ENCODE data around the gene ZNF425.
A peak's percentile ranks its signal among the peaks of the same experiment; 100 is the strongest.

Gene ZNF425

DNA sequence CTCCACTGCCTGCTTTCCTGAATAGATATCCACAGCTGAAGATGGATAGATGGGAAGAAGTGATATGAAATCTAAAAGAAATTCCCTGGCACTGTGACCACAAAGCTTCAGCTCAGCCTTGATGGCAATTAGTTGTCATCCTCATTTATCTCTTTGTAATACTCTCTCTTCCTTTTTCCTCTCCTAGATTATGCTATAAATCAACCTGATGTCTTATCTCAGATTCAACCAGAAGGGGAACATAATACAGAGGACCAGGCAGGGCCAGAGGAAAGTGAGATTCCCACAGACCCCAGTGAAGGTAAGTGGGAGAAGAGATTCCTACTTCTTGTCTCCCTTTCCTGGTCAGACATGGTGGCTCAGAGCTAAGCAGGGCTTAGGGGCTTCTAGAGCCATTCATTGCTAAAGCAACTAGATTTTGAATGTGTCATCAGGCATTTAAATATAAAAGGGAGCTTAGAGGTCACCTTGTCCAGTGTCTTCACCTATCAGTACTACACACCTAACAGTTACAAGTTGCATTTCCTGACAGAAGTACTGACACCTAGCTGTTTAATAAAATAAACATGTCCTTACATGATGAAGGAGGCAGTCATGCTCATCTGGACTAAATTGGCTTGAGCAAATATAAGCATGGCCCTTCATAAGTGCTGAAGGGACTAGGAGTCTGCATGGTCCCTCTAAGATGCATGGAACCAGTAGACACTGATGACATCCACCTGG is 40.7 kb upstream of the ZNF425 start:
- DNase-seq (ENCODE audit: extremely low spot score), result no peak
- ChIA-PET POLR2A (interaction anchor here (1.3 kb wide), 1 partner anchor 20 kb away, joined by 6 read pairs; the partner anchor contains the start of gene ZNF398), CTCF (interaction anchor here (1.2 kb wide), 1 partner anchor 18 kb away, joined by 7 read pairs; no protein-coding TSS in a partner anchor)
- TF ChIP-seq NFRKB (IDR thresholded peaks at IDR 0.05) (no peak), L3MBTL2 (conservative IDR thresholded peaks at IDR 0.05) (no peak), LEF1 (IDR thresholded peaks at IDR 0.05; ENCODE audit: borderline replicate concordance) (no peak), FOXM1 (IDR thresholded peaks at IDR 0.05; ENCODE audit: borderline replicate concordance) (no peak), TARDBP (IDR thresholded peaks at IDR 0.05) (no peak), CTBP1 (IDR thresholded peaks at IDR 0.05; ENCODE audit: borderline replicate concordance) (no peak)

DNA sequence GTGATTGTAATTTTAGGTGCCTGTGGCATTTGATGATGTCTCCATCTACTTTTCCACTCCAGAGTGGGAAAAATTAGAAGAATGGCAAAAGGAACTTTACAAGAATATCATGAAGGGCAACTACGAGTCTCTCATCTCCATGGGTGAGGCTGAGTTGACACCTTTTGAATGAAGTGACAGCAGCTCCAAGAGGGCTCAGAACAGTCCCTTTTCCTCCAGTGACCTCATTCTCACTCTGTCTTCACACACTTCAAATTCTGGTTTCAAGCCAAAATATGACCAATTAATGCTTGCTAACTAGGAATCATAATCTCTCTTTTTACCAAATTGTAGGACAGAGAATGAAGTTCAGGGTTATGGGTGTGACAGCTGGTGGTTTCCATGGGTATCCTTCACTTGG is 40.0 kb upstream of the ZNF425 start:
- ChIA-PET POLR2A (interaction anchor here (1.3 kb wide), 1 partner anchor 19 kb away, joined by 6 read pairs; the partner anchor contains the start of gene ZNF398), CTCF (interaction anchor here (1.2 kb wide), 1 partner anchor 17 kb away, joined by 7 read pairs; no protein-coding TSS in a partner anchor)
- DNase-seq (ENCODE audit: extremely low spot score), result no peak
- TF ChIP-seq NFRKB (IDR thresholded peaks at IDR 0.05) (no peak), FOXA1 (IDR thresholded peaks at IDR 0.05) (no peak), FOXM1 (IDR thresholded peaks at IDR 0.05; ENCODE audit: borderline replicate concordance) (no peak), L3MBTL2 (conservative IDR thresholded peaks at IDR 0.05) (no peak), SUZ12 (IDR thresholded peaks at IDR 0.05) (no peak)

DNA sequence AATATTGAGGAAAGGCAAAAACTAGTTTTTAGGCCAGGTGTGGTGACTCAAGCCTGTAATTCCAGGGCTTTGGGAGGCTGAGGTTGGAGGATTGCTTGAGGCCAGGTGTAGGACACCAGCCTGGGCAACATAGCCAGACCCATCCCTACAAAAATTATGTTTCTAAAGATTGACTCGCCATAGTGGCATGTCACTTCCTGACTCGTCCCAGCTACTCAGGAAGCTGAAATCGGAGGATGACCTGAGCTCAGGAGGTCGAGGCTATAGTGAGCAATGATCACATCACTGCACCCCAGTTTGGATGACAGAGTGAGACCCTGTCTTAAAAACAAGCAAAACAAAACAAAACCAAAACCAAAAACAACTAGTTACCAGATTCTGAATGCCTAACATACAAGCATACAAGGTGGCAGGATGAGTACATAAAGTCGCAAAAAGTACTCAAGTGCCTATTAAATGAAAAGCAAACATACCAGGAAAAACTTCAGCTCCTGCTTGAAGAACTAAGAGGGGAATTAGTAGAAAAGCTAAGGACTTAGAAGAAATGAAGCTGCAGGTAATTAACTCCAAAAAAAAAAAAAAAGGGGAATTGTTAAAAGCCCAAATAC is 35.2 kb upstream of the ZNF425 start:
- POLR2A ChIA-PET, result interaction anchor here (0.6 kb wide), 1 partner anchor 34 kb away, joined by 3 read pairs; the partner anchor contains the start of gene ZNF282
- peak; percentile 4 for DNase-seq (ENCODE audit: extremely low spot score)
- no peak for TF ChIP-seq FOXM1 (IDR thresholded peaks at IDR 0.05; ENCODE audit: borderline replicate concordance)
- TF ChIP-seq HDGF (IDR thresholded peaks at IDR 0.05; ENCODE audit: borderline replicate concordance), result no peak
- TF ChIP-seq TARDBP (IDR thresholded peaks at IDR 0.05), result no peak
- TF ChIP-seq ZNF384 (IDR thresholded peaks at IDR 0.05), result no peak
- no peak for TF ChIP-seq ARNT (IDR thresholded peaks at IDR 0.05)
- no peak for TF ChIP-seq ELF4 (IDR thresholded peaks at IDR 0.05)
- CTCF ChIA-PET, result interaction anchor here (0.7 kb wide), 1 partner anchor 14 kb away, joined by 3 read pairs; the partner anchor contains the start of gene ZNF398

DNA sequence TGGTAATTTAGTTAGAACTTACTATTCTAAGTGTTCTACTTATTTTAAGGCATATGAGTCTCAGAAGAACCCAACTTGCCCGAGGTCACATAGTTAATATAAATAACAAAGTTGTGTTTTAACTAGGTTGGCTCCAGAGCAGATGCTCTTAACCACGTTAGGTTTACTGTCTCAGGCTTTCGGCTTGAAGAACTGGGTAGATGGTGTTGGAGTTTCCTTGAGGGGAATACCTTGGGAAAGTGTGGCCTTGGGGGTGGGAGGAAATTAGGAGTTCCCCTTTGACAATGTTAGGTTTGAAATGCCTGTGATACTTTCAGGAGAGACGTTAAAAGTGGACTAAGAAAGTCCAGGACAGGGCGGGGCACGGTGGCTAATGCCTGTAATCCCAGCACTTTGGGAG is 30.8 kb upstream of the ZNF425 start:
- ChIA-PET POLR2A (no interaction called here), CTCF (interaction anchor here (0.7 kb wide), 1 partner anchor 10 kb away, joined by 3 read pairs; no protein-coding TSS in a partner anchor)
- no peak for DNase-seq (ENCODE audit: extremely low spot score)
- TF ChIP-seq TARDBP (IDR thresholded peaks at IDR 0.05) (no peak), FOXA1 (IDR thresholded peaks at IDR 0.05) (no peak)

DNA sequence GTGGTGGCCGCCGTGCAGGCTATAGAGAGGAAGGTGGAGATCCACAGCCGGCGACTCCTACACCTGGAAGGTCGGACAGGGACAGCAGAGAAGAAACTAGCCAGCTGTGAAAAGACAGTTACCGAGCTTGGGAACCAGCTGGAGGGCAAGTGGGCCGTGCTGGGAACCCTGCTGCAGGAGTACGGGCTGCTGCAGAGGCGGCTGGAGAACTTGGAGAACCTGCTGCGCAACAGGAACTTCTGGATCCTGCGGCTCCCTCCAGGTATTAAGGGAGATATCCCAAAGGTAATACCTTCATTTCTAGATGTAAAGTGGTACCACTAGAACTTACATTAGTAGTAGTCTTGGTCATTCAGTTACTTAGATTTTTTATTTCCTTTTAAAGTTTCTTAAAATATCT is 27.9 kb upstream of the ZNF425 start:
- CTCF ChIA-PET, result no interaction called here
- TF ChIP-seq LEF1 (IDR thresholded peaks at IDR 0.05; ENCODE audit: borderline replicate concordance), result no peak
- no peak for TF ChIP-seq FOXM1 (IDR thresholded peaks at IDR 0.05; ENCODE audit: borderline replicate concordance)
- TF ChIP-seq L3MBTL2 (conservative IDR thresholded peaks at IDR 0.05), result no peak
- no peak for TF ChIP-seq SUZ12 (IDR thresholded peaks at IDR 0.05)
- no peak for TF ChIP-seq CTBP1 (IDR thresholded peaks at IDR 0.05; ENCODE audit: borderline replicate concordance)
- TF ChIP-seq FOXK2 (IDR thresholded peaks at IDR 0.05), result no peak
- no peak for TF ChIP-seq TARDBP (IDR thresholded peaks at IDR 0.05)
- TF ChIP-seq ARNT (IDR thresholded peaks at IDR 0.05), result no peak
- TF ChIP-seq, protein P1, sequence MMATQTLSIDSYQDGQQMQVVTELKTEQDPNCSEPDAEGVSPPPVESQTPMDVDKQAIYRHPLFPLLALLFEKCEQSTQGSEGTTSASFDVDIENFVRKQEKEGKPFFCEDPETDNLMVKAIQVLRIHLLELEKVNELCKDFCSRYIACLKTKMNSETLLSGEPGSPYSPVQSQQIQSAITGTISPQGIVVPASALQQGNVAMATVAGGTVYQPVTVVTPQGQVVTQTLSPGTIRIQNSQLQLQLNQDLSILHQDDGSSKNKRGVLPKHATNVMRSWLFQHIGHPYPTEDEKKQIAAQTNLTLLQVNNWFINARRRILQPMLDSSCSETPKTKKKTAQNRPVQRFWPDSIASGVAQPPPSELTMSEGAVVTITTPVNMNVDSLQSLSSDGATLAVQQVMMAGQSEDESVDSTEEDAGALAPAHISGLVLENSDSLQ (IDR thresholded peaks at IDR 0.05), result no peak
- TF ChIP-seq ELF4 (IDR thresholded peaks at IDR 0.05), result no peak
- TF ChIP-seq HDGF (IDR thresholded peaks at IDR 0.05; ENCODE audit: borderline replicate concordance), result no peak
- no peak for TF ChIP-seq NFRKB (IDR thresholded peaks at IDR 0.05)
- no peak for TF ChIP-seq BHLHE40 (IDR thresholded peaks at IDR 0.05; ENCODE audit: borderline replicate concordance)
- TF ChIP-seq ZNF384 (IDR thresholded peaks at IDR 0.05), result no peak
- no peak for TF ChIP-seq FOXA1 (IDR thresholded peaks at IDR 0.05)
- TF ChIP-seq SP1 (IDR thresholded peaks at IDR 0.05), result no peak

DNA sequence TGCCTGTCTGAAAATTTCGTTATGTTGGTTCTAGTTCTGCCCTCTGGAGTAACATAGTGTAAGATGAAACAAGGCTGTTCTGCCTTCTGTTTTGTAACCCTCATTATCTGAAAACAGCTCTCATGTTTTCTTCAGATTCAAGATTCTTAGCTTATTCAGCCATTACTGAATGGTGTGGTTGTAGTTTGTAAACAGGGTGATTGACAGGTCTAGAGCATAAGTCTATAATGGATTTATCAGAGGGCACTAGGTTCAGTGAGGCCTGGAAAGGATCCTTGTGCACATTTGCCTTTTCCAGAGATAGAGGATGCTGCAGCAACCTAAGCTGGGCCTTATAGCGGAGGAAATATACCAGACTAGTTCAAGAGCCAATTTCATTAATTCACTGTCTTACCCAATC is 27.2 kb upstream of the ZNF425 start:
- no peak for DNase-seq (ENCODE audit: extremely low spot score)
- ChIA-PET CTCF (interaction anchor here (0.7 kb wide), 1 partner anchor 36 kb away, joined by 4 read pairs; no protein-coding TSS in a partner anchor), POLR2A (interaction anchor here (0.9 kb wide), 1 partner anchor 28 kb away, joined by 3 read pairs; no protein-coding TSS in a partner anchor)
- TF ChIP-seq ZNF384 (IDR thresholded peaks at IDR 0.05), result no peak
- TF ChIP-seq, protein P1 (IDR thresholded peaks at IDR 0.05), result peak; percentile 51; the same call in 1 of the 2 replicates
- no peak for TF ChIP-seq BHLHE40 (IDR thresholded peaks at IDR 0.05; ENCODE audit: borderline replicate concordance)

More for the DNA sequence above, 27.9 kb upstream of the ZNF425 start:
- DNase-seq (ENCODE audit: extremely low spot score), result no peak
- POLR2A ChIA-PET, result no interaction called here

DNA sequence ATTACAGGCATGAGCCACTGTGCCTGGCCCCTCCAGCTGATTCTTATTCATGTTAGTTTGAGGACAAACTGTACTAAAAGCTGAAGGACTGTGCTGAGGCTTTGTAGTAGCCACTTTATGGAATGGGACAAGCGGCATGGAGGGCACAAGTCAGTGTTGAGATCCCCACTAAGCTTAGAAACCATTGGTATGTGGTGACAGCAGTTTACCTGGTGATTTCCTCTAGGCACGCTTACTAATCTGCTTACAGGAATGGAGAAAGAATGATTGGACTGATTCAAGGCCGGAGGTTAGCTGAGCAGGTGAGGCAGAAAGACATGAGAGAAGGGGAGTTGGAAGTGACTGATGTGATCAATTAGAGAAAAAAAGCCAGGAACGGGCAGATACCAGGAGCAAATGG is 24.9 kb upstream of the ZNF425 start:
- DNase-seq (ENCODE audit: extremely low spot score), result no peak
- CTCF ChIA-PET, result interaction anchor here (0.6 kb wide), 1 partner anchor 122 kb away, joined by 3 read pairs; no protein-coding TSS in a partner anchor
- POLR2A ChIA-PET, result interaction anchor here (0.8 to 1.8 kb wide), 5 partner anchors 14 to 45 kb away, joined by 3 to 5 read pairs (median 4); partner anchors contain the start of genes ZNF282 and ZNF425
- TF ChIP-seq FOXK2 (IDR thresholded peaks at IDR 0.05), result no peak
- TF ChIP-seq, protein P1 (IDR thresholded peaks at IDR 0.05), result no peak
- TF ChIP-seq TARDBP (IDR thresholded peaks at IDR 0.05), result no peak
- TF ChIP-seq ELF4 (IDR thresholded peaks at IDR 0.05), result no peak
- no peak for TF ChIP-seq SUZ12 (IDR thresholded peaks at IDR 0.05)
- no peak for TF ChIP-seq HDGF (IDR thresholded peaks at IDR 0.05; ENCODE audit: borderline replicate concordance)
- TF ChIP-seq ZNF384 (IDR thresholded peaks at IDR 0.05), result no peak
- TF ChIP-seq NFRKB (IDR thresholded peaks at IDR 0.05), result no peak
- no peak for TF ChIP-seq CTBP1 (IDR thresholded peaks at IDR 0.05; ENCODE audit: borderline replicate concordance)
- no peak for TF ChIP-seq LEF1 (IDR thresholded peaks at IDR 0.05; ENCODE audit: borderline replicate concordance)
- TF ChIP-seq FOXM1 (IDR thresholded peaks at IDR 0.05; ENCODE audit: borderline replicate concordance), result no peak
- no peak for TF ChIP-seq FOXA1 (IDR thresholded peaks at IDR 0.05)
- TF ChIP-seq L3MBTL2 (conservative IDR thresholded peaks at IDR 0.05), result no peak
- TF ChIP-seq BHLHE40 (IDR thresholded peaks at IDR 0.05; ENCODE audit: borderline replicate concordance), result no peak
- TF ChIP-seq ARNT (IDR thresholded peaks at IDR 0.05), result no peak
- TF ChIP-seq SP1 (IDR thresholded peaks at IDR 0.05), result no peak

Data from HEK293T (cell line).